ENCODE measurements around the gene TRPM3. TPM values are rescaled to one million over a fixed set of nuclear protein-coding genes. Genes with fewer than 3 reads are reported as not detected.

Gene TRPM3
- polyA plus RNA-seq, 2 of the 4 experiments (the other 2 are of a cell fraction), result not detected

DNA sequence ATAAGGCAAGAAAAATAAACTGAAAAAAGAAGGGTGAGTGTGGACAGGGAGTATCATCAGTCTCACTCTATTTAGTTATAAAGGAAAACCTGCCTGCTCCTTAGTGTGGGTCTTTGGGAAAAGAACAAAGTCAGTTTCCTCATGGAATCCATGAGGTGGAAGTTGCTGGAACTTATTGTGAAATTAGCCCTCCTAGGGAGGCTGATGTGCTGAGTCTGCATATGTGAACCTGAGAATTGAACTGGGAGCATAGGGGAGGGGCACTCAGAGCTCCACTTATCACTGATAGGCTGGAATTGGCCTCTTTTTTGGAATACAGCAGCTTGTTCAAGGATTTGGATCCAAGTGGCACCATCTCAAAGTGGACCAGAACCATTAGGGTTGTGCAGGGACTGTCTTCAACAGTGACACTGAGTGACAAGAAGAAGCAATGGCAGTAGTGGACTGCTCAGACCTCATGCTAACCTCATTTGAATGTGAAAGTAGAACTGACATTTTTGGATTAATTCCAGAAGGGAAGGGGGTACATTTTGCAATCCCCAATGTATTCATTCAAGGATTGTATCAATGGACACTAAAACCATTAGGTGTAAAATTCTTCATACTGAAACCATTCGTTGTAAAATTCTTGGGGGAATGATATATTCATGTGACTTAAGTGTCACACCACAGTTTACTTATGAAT is 603.4 kb downstream of the TRPM3 start:
- no peaks in the 10 kb centered on the region for H3K9me3 ChIP-seq
- POLR2A ChIA-PET, result no interaction called here
- FAIRE-seq, result no peak
- ATAC-seq, result no peak
- 11% methylated on average over 1 of the region's 1 CpG for WGBS (ENCODE audit: missing lambda C conversion rate)
- no peak overlapping the region for H3K27ac ChIP-seq
- no peak for DNase-seq (ENCODE audit: low read depth in 1 of 2, low spot score in 1 of 2)
- CTCF ChIA-PET, result interaction anchor here (0.5 kb wide), 1 partner anchor 399 kb away, joined by 3 read pairs; no protein-coding TSS in a partner anchor
- no peaks in the 10 kb centered on the region for H3K4me1 ChIP-seq
- H3K4me3 ChIP-seq, result no peak overlapping the region
- no peak overlapping the region for H3K4me2 ChIP-seq
- TF ChIP-seq MAFK (IDR thresholded peaks at IDR 0.05; ENCODE audit: partially characterized antibody) (peak; percentile 78), HOXB13 (CRISPR knock-in tag; IDR thresholded peaks at IDR 0.05; ENCODE audit: low read depth) (no peak)

DNA sequence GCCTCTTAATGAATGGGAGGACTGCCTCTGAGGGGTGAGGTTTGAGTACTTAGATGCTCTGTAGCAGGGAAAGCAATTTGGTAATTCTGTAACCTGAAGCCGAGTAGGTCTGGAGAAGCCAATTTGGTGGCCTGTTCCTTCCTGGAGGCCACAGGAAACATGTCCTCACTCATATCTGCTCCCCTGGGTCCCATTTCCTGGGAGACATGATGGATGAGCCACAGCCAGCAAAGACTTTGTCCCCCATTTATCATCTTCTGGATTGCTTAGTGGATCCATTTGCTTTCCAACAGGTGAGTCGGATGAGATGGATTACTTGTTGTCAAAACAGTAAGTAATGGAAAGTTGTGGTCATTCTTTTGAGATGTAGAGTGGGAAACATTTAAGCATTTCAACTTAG is 607.1 kb downstream of the TRPM3 start:
- DNase-seq (ENCODE audit: low read depth in 1 of 2, low spot score in 1 of 2) (no peak), ATAC-seq (no peak), FAIRE-seq (no peak)
- Histone ChIP-seq H3K4me2 (no peak overlapping the region), H3K27ac (no peak overlapping the region), H3K9me3 (no peaks in the 10 kb centered on the region), H3K4me1 (no peaks in the 10 kb centered on the region), H3K4me3 (no peak overlapping the region)
- CTCF ChIA-PET, result interaction anchor here (1.2 to 1.9 kb wide), 2 partner anchors 14 to 30 kb away, joined by 3 to 4 read pairs; no protein-coding TSS in a partner anchor
- POLR2A ChIA-PET, result no interaction called here
- no peak for TF ChIP-seq RAD21 (conservative IDR thresholded peaks at IDR 0.05 in 1 of 2, IDR thresholded peaks at IDR 0.05 in 1 of 2)
- no peak for TF ChIP-seq BHLHE40 (IDR thresholded peaks at IDR 0.05; ENCODE audit: low read depth, low read length)
- TF ChIP-seq, protein P1, sequence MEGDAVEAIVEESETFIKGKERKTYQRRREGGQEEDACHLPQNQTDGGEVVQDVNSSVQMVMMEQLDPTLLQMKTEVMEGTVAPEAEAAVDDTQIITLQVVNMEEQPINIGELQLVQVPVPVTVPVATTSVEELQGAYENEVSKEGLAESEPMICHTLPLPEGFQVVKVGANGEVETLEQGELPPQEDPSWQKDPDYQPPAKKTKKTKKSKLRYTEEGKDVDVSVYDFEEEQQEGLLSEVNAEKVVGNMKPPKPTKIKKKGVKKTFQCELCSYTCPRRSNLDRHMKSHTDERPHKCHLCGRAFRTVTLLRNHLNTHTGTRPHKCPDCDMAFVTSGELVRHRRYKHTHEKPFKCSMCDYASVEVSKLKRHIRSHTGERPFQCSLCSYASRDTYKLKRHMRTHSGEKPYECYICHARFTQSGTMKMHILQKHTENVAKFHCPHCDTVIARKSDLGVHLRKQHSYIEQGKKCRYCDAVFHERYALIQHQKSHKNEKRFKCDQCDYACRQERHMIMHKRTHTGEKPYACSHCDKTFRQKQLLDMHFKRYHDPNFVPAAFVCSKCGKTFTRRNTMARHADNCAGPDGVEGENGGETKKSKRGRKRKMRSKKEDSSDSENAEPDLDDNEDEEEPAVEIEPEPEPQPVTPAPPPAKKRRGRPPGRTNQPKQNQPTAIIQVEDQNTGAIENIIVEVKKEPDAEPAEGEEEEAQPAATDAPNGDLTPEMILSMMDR (IDR thresholded peaks at IDR 0.05), result no peak
- TF ChIP-seq ZFP36 (IDR thresholded peaks at IDR 0.05; ENCODE audit: borderline replicate concordance, partially characterized antibody), result no peak
- no peak for TF ChIP-seq JUN (IDR thresholded peaks at IDR 0.05)
- TF ChIP-seq ESRRA (IDR thresholded peaks at IDR 0.05; ENCODE audit: borderline replicate concordance, low read length), result no peak
- no peak for TF ChIP-seq NR3C1 (IDR thresholded peaks at IDR 0.05)
- TF ChIP-seq, protein P2, sequence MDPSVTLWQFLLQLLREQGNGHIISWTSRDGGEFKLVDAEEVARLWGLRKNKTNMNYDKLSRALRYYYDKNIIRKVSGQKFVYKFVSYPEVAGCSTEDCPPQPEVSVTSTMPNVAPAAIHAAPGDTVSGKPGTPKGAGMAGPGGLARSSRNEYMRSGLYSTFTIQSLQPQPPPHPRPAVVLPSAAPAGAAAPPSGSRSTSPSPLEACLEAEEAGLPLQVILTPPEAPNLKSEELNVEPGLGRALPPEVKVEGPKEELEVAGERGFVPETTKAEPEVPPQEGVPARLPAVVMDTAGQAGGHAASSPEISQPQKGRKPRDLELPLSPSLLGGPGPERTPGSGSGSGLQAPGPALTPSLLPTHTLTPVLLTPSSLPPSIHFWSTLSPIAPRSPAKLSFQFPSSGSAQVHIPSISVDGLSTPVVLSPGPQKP (IDR thresholded peaks at IDR 0.05; ENCODE audit: low read depth, low read length), result no peak
- TF ChIP-seq ZSCAN20 (CRISPR knock-in tag; IDR thresholded peaks at IDR 0.05), result no peak
- no peak for TF ChIP-seq HDAC2 (IDR thresholded peaks at IDR 0.05)
- TF ChIP-seq HOXB5 (CRISPR knock-in tag; IDR thresholded peaks at IDR 0.05), result no peak
- TF ChIP-seq, protein P3, sequence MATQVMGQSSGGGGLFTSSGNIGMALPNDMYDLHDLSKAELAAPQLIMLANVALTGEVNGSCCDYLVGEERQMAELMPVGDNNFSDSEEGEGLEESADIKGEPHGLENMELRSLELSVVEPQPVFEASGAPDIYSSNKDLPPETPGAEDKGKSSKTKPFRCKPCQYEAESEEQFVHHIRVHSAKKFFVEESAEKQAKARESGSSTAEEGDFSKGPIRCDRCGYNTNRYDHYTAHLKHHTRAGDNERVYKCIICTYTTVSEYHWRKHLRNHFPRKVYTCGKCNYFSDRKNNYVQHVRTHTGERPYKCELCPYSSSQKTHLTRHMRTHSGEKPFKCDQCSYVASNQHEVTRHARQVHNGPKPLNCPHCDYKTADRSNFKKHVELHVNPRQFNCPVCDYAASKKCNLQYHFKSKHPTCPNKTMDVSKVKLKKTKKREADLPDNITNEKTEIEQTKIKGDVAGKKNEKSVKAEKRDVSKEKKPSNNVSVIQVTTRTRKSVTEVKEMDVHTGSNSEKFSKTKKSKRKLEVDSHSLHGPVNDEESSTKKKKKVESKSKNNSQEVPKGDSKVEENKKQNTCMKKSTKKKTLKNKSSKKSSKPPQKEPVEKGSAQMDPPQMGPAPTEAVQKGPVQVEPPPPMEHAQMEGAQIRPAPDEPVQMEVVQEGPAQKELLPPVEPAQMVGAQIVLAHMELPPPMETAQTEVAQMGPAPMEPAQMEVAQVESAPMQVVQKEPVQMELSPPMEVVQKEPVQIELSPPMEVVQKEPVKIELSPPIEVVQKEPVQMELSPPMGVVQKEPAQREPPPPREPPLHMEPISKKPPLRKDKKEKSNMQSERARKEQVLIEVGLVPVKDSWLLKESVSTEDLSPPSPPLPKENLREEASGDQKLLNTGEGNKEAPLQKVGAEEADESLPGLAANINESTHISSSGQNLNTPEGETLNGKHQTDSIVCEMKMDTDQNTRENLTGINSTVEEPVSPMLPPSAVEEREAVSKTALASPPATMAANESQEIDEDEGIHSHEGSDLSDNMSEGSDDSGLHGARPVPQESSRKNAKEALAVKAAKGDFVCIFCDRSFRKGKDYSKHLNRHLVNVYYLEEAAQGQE (IDR thresholded peaks at IDR 0.05), result no peak
- WGBS (ENCODE audit: missing lambda C conversion rate), result 54% methylated on average over 2 of the region's 2 CpGs

DNA sequence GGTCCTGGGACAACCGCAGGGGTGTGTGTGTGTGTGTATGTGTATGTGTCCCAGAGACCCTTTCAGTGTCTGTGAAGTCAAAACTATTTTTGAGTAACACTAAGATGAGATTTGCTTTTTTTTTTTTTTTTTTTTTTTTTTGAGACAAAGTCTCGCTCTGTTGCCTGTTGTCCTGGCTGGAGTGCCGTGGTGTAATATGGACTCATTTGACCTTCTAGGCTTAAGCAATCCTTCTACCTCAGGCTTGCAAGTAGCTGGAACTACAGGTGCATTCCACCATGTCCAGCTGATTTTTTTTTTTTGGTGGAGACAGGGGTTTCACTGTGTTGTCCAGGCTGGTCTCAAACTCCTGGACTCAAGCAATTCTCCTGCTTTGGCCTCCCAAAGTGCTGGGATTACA is 609.6 kb downstream of the TRPM3 start:
- Histone ChIP-seq H3K4me2 (no peak overlapping the region), H3K9me3 (no peaks in the 10 kb centered on the region), H3K4me3 (no peak overlapping the region), H3K27ac (no peak overlapping the region), H3K4me1 (no peaks in the 10 kb centered on the region)
- WGBS (ENCODE audit: missing lambda C conversion rate), result 60% methylated on average over 3 of the region's 3 CpGs
- ChIA-PET CTCF (interaction anchor here (0.8 to 1.5 kb wide), 4 partner anchors 10 to 540 kb away, joined by 3 to 4 read pairs (median 4); no protein-coding TSS in a partner anchor), POLR2A (no interaction called here)
- no peak for ATAC-seq
- no peak for TF ChIP-seq CBX2 (IDR thresholded peaks at IDR 0.05; ENCODE audit: borderline replicate concordance, low read depth)
- TF ChIP-seq RCOR1 (IDR thresholded peaks at IDR 0.05; ENCODE audit: low read depth, low read length), result no peak
- no peak for DNase-seq (ENCODE audit: low read depth in 1 of 2, low spot score in 1 of 2)
- FAIRE-seq, result no peak

All from A549 (cell line).